DMS114 treated with DMSO at 0.1 percent for 48 hours (cell line): ENCODE measurements around the gene PARD3B.

Experiments
- DNase-seq: peaks from one replicate; lab custom pipeline; 2025; ENCODE audit not compliant: unreplicated experiment; lab: John Stamatoyannopoulos, UW

Gene PARD3B

DNA sequence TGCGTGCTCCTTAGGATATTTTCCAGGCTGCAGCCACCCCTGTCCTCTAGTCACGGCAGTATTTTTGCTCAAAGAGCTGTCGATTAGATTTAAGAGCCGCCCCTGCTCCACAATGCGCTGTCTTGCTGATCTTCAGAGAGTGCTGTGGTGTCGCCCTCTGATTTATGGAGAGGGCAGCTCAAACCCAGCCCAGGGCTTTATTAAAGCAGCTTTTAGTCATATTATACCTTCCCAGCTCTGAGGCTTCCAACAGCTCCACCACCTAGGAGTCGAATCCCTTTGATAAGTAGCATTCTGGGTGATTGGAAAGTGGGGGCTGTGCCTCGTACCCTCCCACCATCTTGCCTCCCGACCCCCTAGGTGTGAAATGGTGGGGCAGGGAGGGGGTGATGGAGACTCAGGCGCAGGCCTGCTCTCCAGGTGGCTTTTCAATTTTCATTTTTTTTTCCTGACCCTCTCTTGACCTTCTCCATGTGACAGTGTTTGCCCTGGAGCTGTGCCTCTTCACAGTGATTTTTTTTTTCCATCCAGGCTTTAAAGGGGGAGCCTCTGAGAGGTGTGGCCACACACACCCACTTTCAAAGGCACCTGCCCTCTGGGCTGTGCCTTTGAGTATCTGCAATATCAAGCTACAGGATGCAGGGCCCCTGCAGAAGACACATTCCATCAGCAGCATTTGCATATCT, 1084.0 kb downstream of the PARD3B start:
- no peak for DNase-seq

DNA sequence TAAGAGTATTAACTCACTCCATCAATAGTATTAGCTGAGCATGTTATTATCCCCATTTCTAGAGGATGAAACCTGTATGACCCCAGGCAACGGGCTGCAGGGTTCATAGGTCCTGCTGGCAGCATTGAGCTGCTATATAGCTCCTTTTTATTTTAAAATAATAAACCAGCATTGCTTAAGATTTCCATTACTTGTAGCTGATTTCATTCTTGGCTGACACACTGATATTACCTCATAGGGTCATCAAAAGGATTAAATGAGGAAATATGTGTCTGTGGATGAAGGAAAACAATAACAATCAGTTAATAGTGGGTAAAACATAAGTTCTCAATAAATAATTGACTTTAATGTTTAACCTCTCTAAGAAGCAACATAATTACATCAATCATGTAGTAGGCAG, 1088.7 kb downstream of the PARD3B start:
- DNase-seq: no peak

- DNase-seq: no peak
These were observed 1091.5 kb downstream of the PARD3B start for GRCh38 chr2:205636549-205637319.

GRCh38 chr2:205637320-205637602, 1092.0 kb downstream of the PARD3B start:
- no peak for DNase-seq

- DNase-seq: no peak
These were observed 1092.7 kb downstream of the PARD3B start for GRCh38 chr2:205637779-205638503.

DNA sequence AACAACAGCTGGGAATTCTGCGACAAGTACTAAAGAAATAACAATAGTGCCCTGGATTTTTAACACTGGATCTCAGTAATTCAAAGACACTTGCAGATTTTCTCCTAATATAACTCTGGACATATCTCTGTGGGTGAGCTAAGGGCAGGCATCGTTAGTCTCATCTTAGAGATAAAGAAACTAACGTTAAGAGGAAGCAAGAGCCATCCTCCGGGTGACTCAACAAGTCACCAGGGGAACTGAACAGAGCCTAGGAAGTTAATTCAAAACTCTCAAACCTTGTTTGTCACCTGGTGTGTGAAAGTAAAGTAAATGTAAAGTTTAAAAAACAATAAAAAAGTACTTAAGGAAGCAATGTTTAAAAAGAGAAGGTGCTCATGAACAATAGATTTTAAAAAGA, 1095.4 kb downstream of the PARD3B start:
- no peak for DNase-seq

DNA sequence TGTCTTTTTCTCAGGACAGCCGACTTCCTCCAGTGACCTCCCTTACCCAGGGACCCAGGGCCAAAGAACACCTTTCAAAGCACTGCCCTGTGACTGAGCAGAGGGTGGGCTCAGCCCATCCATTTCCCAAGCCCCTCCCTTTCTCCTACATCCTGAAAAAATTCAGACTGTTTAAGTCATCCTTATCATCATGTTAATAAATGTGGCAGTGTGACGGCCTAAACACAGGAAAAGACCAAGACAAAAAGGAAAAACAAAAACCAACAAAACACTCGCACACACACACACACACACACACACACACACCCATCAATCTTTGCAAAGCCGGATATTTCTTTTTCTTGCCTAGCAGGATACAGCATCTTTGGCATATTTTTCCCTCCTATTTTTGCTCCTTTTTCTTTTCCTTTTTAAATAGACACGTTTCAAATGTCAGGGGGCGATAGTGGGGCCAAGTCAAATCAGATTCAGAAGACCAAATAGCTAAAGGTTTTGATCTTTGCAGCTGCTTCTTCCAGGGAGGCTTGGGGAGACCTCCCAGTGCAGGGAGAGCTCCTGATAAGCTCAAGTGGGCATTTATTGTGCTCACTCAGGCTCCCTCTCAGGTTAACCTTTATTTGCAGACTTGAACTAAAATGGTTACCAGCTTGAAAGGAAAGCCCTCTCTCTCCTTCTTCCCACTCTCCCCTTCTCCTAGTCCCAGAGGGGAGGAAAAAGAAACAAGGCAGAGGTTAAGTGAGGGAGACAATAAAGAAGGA, 1097.5 kb downstream of the PARD3B start:
- DNase-seq: no peak

- no peak for DNase-seq
These were observed 1098.2 kb downstream of the PARD3B start for GRCh38 chr2:205643391-205643885.

DNA sequence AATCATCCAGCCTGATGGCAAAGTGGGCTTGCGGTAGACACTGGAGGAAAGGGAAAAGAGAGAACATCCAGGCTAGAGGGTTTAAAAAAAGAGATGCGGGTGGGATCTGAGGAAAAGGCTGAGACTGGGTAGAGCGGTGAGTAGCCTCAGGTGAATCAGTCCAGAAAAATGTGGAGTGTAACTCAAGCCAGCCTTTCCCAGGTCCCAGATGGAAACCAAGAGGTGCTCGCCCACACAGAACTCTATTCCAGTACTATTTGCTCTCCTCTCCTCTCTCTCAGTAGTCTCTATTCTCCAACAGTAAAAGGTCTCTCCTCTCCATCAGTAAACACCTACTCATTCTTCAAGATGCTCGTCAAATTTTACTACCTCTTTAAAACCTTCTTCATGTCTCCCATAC, 1098.7 kb downstream of the PARD3B start:
- DNase-seq: no peak

DNA sequence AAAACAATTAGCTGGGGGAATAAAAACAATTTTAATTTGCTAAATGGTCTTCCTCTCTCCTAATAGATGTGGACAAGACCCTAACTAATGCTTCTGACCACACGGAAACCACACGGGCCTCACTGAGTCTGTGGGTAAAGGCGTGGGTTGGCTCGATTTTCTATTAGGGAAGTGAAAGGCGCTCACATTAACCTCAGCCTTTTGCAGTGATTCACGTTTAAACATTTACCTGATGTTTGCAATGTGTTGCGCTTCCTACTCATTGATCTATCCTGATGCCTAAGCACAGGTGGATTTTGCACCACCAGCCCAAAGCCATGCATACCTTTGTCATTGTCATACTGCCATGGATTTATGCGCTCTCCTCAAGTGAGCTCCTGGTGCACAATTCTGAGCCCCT, 1101.4 kb downstream of the PARD3B start:
- DNase-seq: no peak

DNA sequence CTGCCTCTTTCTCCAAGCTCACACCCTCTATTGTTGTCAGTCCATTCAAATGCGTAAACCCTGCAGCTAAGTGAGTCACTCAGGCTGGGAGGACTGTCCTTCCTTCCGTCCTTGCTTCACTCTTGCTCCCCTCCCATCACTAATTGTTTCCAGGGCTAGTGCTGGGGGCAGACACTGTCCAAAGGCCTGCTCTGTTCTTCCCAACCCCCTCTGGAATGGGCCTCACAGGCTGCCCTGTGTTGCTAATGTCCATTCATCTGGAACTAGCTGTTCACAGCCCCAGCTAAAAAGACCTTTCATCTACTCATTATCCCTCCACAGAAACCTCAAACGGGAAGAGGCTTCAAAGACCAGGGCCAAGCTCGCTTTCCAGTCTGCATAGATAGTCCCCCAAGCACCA, 1105.2 kb downstream of the PARD3B start:
- no peak for DNase-seq

- DNase-seq: no peak
These were observed 1105.7 kb downstream of the PARD3B start for GRCh38 chr2:205650931-205651330.

DNA sequence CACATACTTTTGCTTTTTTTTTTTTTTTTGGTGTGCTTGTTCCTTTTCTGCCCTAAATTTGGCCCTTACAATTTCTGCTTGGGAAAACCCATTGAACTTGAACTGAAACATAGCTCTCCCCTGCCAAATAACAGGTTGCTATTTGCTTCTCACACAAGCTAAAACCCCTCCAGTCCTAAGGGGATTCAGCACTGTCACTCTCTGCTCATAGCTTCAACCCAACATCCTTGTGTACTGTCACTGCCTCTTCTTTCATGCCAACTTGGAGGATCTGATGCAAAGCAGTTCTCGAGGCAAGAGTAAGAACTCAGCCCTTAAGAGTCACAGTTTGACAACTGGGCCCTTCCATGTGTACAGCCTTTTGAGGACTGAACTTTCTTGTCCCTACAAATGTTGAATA, 1106.4 kb downstream of the PARD3B start:
- no peak for DNase-seq

- no peak for DNase-seq
These were observed 1109.8 kb downstream of the PARD3B start for GRCh38 chr2:205654878-205655605.

GRCh38 chr2:205655779-205656456, 1110.6 kb downstream of the PARD3B start:
- no peak for DNase-seq

DNA sequence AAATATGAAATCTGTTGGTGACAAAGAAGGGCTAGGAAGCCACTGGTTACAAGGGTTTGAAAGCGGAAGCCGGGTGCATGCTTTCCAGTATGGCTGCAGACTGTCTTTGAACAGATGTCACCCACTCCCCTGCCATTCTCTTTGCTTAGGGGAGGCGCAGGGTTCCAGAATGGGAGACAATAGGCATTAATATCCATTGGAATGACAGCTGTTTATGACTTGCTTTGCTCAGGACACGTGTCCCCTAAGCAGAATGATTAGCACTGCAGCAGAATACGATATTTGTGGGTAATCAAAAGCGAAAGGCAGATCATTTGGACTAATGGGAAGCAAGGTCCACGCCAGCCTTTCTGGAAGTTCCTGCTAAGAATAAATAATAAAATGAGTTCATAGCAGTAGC, 1111.2 kb downstream of the PARD3B start:
- no peak for DNase-seq

- DNase-seq: no peak
These were observed 1111.7 kb downstream of the PARD3B start for GRCh38 chr2:205656941-205657340.

DNA sequence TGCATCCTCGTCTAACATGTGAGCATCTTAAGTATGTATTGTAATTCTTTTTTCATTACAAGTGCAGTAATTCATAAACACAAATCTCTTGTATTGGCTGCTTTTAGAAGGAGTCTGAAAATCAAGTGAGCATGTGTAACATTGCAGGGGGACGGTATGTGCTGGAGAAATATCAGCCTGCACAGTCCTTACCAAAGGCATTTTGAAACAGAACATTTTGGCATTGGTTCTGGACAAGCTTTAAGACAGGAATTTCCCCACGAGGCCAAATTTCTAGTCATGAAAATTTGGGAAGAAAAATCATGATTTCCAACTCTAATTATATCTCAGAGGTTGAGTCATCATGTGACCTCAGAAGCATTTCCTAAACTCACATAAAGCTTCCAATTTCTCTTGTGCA, 1112.3 kb downstream of the PARD3B start:
- DNase-seq: no peak

GRCh38 chr2:205658068-205658467, 1112.8 kb downstream of the PARD3B start:
- no peak for DNase-seq

GRCh38 chr2:205658572-205658971, 1113.3 kb downstream of the PARD3B start:
- no peak for DNase-seq
